KMS-11 (cell line): ENCODE results near the gene CXCL1.

Experiments used
- H2AFZ ChIP-seq: fragments of 200-600 bp; sonication (generic); 2 replicates; pipeline ENCODE4 v1.6.1; 2016; ENCODE audit warnings: antibody characterized with exemption, mixed run types, low read depth
- H3K27ac ChIP-seq: fragments of 200-600 bp; sonication (generic); 2 replicates; pipeline ENCODE4 v1.6.1; 2016; ENCODE audit warnings: mild to moderate bottlenecking, mixed run types
- H3K27me3 ChIP-seq: fragments of 200-600 bp; sonication (generic); 2 replicates; pipeline ENCODE4 v1.6.1; 2017; ENCODE audit warnings: mild to moderate bottlenecking, low read depth, mixed run types, moderate library complexity; ENCODE audit not compliant: insufficient read depth
- H3K36me3 ChIP-seq: fragments of 200-600 bp; sonication (generic); 2 replicates; pipeline ENCODE4 v1.6.1; 2017; ENCODE audit warnings: mild to moderate bottlenecking, mixed run types; ENCODE audit not compliant: insufficient read depth
- H3K4me1 ChIP-seq: fragments of 200-600 bp; sonication (generic); 2 replicates; pipeline ENCODE4 v1.6.1; 2016; ENCODE audit warnings: mild to moderate bottlenecking, low read depth, mixed run types; ENCODE audit not compliant: poor library complexity, severe bottlenecking
- H3K4me2 ChIP-seq: fragments of 200-600 bp; sonication (generic); 2 replicates; pipeline ENCODE4 v1.7.0; 2016; ENCODE audit warnings: mild to moderate bottlenecking, mixed run types
- H3K4me3 ChIP-seq: fragments of 200-600 bp; sonication (generic); IDR thresholded peaks from 2 replicates; pipeline ENCODE4 v1.6.1; 2017; ENCODE audit warnings: low read depth, low read length, mixed read lengths; ENCODE audit not compliant: insufficient read depth
- H3K79me2 ChIP-seq: fragments of 200-600 bp; sonication (generic); 2 replicates; pipeline ENCODE4 v1.6.1; 2016; ENCODE audit warnings: low read depth, mixed run types; ENCODE audit not compliant: insufficient read depth
- H3K9ac ChIP-seq: fragments of 200-600 bp; sonication (generic); 2 replicates; pipeline ENCODE4 v1.6.1; 2016; ENCODE audit warnings: mild to moderate bottlenecking, mixed run types
- H4K20me1 ChIP-seq: fragments of 200-600 bp; sonication (generic); 2 replicates; pipeline ENCODE4 v1.6.1; 2016; ENCODE audit warnings: mild to moderate bottlenecking, mixed run types; ENCODE audit not compliant: insufficient read depth
- CTCF ChIP-seq: fragments of 200-600 bp; sonication (generic); conservative IDR thresholded peaks from 2 replicates; pipeline ENCODE4 v1.6.1; 2017; ENCODE audit warnings: low read depth, mild to moderate bottlenecking, antibody characterized with exemption, low read length, moderate library complexity, mixed read lengths

Gene CXCL1

GRCh38 chr4:73836373-73837279 is 32.6 kb upstream of the CXCL1 start, which contains the start of gene CXCL6:
TSS of gene CXCL6 (plus strand) at chr4:73836678. CDS start at chr4:73836751, 73 bp downstream.
- Histone ChIP-seq H2AFZ (no peak within 1 kb of the TSS), H3K79me2 (no peaks in the 10 kb centered on the region), H3K9ac (no peak within 1 kb of the TSS), H3K27ac (no peak within 1 kb of the TSS), H3K27me3 (no peaks in the 10 kb centered on the region), H3K36me3 (no peaks in the 10 kb centered on the region), H3K4me1 (peaks cover 10% of the 10 kb centered on the region), H4K20me1 (no peaks in the 10 kb centered on the region), H3K4me3 (no peak within 1 kb of the TSS), H3K4me2 (no peak within 1 kb of the TSS)
- no peak for TF ChIP-seq CTCF

DNA sequence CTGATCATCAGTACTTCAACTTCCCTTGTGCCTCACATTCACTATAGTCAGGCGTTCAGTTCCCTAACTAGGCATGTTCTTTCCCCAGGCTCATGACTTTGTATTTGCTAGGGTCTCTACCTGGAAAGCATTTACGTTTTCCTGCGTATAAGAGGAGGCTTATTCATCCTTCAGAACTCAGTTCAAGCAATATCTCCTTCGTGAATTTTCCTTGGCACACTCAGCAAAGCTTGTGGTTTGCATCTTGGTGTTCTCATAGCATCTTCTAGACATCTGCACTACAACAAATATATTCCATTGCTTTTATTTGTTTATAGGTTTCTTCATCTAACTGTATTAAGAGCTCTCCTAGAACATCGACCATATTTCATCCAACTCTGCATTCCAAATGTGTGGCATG is 30.1 kb upstream of the CXCL1 start:
- Histone ChIP-seq H3K4me3 (no peak overlapping the region), H3K79me2 (no peaks in the 10 kb centered on the region), H3K27ac (no peak overlapping the region), H2AFZ (no peak overlapping the region), H3K4me2 (no peak overlapping the region), H3K9ac (no peak overlapping the region), H4K20me1 (no peaks in the 10 kb centered on the region), H3K27me3 (no peaks in the 10 kb centered on the region), H3K36me3 (no peaks in the 10 kb centered on the region), H3K4me1 (no peaks in the 10 kb centered on the region)
- no peak for TF ChIP-seq CTCF

DNA sequence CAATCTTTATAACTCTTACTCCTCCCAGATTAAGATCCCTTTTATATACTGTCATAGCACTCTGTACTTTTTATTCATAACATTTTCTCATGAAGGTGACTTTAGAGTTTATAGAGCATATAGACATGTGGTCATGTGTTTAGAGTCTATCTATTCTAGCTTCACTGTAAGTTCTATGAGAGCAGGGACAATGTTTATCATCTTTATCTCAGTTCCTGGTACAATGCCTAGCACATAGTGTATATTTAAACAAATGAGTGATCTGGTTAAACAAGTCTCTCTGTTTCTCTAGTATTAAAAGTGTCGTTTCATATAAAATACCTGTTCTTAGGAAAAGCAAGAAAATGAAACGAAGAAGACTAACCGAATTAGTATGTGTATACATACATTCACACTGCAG is 29.5 kb upstream of the CXCL1 start:
- Histone ChIP-seq H4K20me1 (no peaks in the 10 kb centered on the region), H3K9ac (no peak overlapping the region), H3K36me3 (no peaks in the 10 kb centered on the region), H3K4me3 (no peak overlapping the region), H3K4me1 (no peaks in the 10 kb centered on the region), H3K27me3 (no peaks in the 10 kb centered on the region), H3K4me2 (no peak overlapping the region), H2AFZ (no peak overlapping the region), H3K79me2 (no peaks in the 10 kb centered on the region), H3K27ac (no peak overlapping the region)
- TF ChIP-seq CTCF: no peak

DNA sequence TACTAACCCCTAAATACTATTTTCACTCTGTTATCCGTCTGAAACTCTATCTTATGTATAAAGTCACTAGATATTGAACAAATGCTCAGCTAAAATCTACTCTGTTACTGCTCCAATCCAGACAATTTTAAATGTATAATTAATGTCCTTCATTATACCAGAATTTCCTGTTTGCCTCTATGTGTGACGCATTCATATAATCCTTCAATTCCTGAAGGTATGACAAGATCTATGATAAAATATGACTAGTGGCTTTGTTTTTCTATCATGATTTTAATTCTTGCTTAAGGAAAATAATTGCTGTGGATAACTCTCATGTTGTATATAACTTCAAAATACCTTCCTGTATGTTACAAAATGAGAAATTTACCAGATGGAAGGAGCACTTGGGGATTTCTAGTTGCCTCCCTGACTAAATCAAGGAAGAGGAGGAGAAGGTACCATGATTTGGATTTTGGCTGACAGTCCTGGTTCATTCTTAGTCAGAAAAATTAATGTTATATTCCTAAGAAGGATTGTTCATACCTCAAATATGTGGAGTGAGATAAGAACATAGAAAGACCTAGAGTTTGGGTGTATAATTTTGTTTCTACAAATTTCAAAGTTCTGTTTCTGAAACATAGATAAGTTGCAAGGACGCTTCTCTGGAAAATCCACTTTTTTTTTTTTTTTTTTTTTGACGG is 27.8 kb upstream of the CXCL1 start:
- Histone ChIP-seq H3K9ac (no peak overlapping the region), H3K36me3 (no peaks in the 10 kb centered on the region), H3K27ac (no peak overlapping the region), H2AFZ (no peak overlapping the region), H4K20me1 (no peaks in the 10 kb centered on the region), H3K4me1 (no peaks in the 10 kb centered on the region), H3K4me3 (no peak overlapping the region), H3K27me3 (no peaks in the 10 kb centered on the region), H3K79me2 (no peaks in the 10 kb centered on the region), H3K4me2 (no peak overlapping the region)
- no peak for TF ChIP-seq CTCF
